ENCODE measurements around the gene TNFSF13B. TPM values are rescaled to one million over a fixed set of nuclear protein-coding genes. Genes with fewer than 3 reads are reported as not detected.

Gene TNFSF13B
- total and polyA plus RNA-seq, 9 donors = 0.88 to 5.9 (median 1.9) TPM

DNA sequence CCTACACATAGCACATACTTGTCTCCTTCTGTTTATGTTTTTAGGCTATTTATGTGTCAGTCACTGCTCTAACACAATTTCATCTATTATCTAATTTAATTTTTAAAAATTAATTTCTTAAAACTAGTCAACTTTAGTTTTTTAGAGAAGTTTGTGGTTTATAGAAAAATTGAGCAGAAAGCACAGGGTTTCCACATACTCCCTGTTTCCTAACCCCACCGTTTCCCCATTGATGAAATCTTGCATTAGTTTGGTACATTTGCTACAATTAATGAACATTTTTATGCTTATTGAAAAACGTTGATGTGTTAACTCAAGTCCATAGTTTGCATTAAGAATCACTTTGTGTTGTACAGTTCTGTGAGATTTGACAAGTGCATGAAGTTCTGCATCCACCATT is 53.5 kb downstream of the TNFSF13B start:
- no peaks in the 10 kb centered on the region for H3K27me3 ChIP-seq
- intact Hi-C loops (cut with DNase I) = no loop called here
- WGBS, 3 donors = 60 to 67% (median 64%) methylated on average over 2 of the region's 2 CpGs

GRCh38 chr13:108325863-108326262 is 56.3 kb downstream of the TNFSF13B start:
- no peak for DNase-seq

More for the DNA sequence above, 53.5 kb downstream of the TNFSF13B start:
- no peak overlapping the region for H3K4me3 ChIP-seq
- no peak for DNase-seq
- no peak for TF ChIP-seq CTCF (IDR thresholded peaks at IDR 0.05)
- TF ChIP-seq EP300 (IDR thresholded peaks at IDR 0.05) = no peak
- TF ChIP-seq POLR2A (IDR thresholded peaks at IDR 0.05) = no peak
- H3K27ac ChIP-seq = no peak overlapping the region
- H3K36me3 ChIP-seq = no peaks in the 10 kb centered on the region
- no peaks in the 10 kb centered on the region for H3K9me3 ChIP-seq
- no peaks in the 10 kb centered on the region for H3K4me1 ChIP-seq (ENCODE audit: insufficient read depth)

DNA sequence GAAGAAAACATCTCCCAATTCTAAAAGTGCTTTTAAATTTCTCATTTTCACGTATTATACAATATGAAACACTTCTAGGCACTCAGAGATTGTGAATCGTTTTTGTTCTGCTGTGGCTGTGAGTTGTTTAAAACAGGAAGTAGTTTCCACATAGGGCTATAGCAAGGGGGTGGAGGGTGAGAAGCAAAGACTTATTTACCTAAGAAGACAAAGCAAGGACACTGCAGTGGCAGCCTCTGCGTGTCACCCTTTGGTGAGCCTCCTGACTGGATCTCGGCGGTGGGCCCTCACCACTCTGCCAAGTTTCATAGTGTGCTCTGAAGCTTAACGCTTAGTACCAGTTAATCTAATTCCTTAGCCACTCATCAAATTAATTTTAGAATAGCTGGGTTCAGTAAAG is 56.8 kb downstream of the TNFSF13B start:
- intact Hi-C loops (cut with DNase I) = no loop called here

More at GRCh38 chr13:108325863-108326262, 56.3 kb downstream of the TNFSF13B start:
- no peak overlapping the region for H3K4me3 ChIP-seq
- no peaks in the 10 kb centered on the region for H3K4me1 ChIP-seq (ENCODE audit: insufficient read depth)
- TF ChIP-seq CTCF (IDR thresholded peaks at IDR 0.05) (no peak), POLR2A (IDR thresholded peaks at IDR 0.05) (no peak), EP300 (IDR thresholded peaks at IDR 0.05) (no peak)
- no peaks in the 10 kb centered on the region for H3K9me3 ChIP-seq
- H3K27me3 ChIP-seq = no peaks in the 10 kb centered on the region
- H3K36me3 ChIP-seq = no peaks in the 10 kb centered on the region
- intact Hi-C loops (cut with DNase I) = no loop called here
- H3K27ac ChIP-seq = no peak overlapping the region

GRCh38 chr13:108328848-108329247 is 59.3 kb downstream of the TNFSF13B start:
- Histone ChIP-seq H3K27me3 (no peaks in the 10 kb centered on the region), H3K4me3 (no peak overlapping the region), H3K9me3 (no peaks in the 10 kb centered on the region), H3K36me3 (no peaks in the 10 kb centered on the region), H3K27ac (no peak overlapping the region), H3K4me1 (ENCODE audit: insufficient read depth) (no peaks in the 10 kb centered on the region)
- DNase-seq = no peak
- TF ChIP-seq POLR2A (IDR thresholded peaks at IDR 0.05) (no peak), EP300 (IDR thresholded peaks at IDR 0.05) (no peak), CTCF (IDR thresholded peaks at IDR 0.05) (no peak)
- 75 to 89% (median 86%) methylated on average over 1 of the region's 1 CpG for WGBS, 3 donors
- intact Hi-C loops (cut with DNase I) = no loop called here

More for the DNA sequence above, 56.8 kb downstream of the TNFSF13B start:
- Histone ChIP-seq H3K27ac (no peak overlapping the region), H3K36me3 (no peaks in the 10 kb centered on the region), H3K4me1 (ENCODE audit: insufficient read depth) (no peaks in the 10 kb centered on the region), H3K9me3 (no peaks in the 10 kb centered on the region), H3K4me3 (no peak overlapping the region), H3K27me3 (no peaks in the 10 kb centered on the region)
- WGBS, 3 donors = 41 to 52% (median 41%) methylated on average over 6 of the region's 6 CpGs
- TF ChIP-seq POLR2A (IDR thresholded peaks at IDR 0.05) = no peak
- no peak for TF ChIP-seq EP300 (IDR thresholded peaks at IDR 0.05)
- TF ChIP-seq CTCF (IDR thresholded peaks at IDR 0.05) = no peak
- DNase-seq = no peak
